AG10803 (cell line): Measurements from ENCODE around the gene RHOBTB3.
"Not testable (repeated sequence)": the region's sequence is repeated elsewhere in the genome, so short reads cannot be mapped to it uniquely, and the experiment has no call there.

ENCODE experiments used
- DNase-seq: peaks from one replicate; pipeline ENCODE4 v3.0.0; 2010; ENCODE audit warnings: low read depth
- H3K4me3 ChIP-seq: 2 replicates; pipeline ENCODE4 v1.5.1; 2011; ENCODE audit warnings: mild to moderate bottlenecking, low read length, control low read depth
- TF ChIP-seq, protein P1 (sequence below): conservative IDR thresholded peaks from 2 replicates; pipeline ENCODE4 v1.5.1; 2011; ENCODE audit warnings: mild to moderate bottlenecking, low read length, control low read depth, inconsistent platforms

Gene RHOBTB3

DNA sequence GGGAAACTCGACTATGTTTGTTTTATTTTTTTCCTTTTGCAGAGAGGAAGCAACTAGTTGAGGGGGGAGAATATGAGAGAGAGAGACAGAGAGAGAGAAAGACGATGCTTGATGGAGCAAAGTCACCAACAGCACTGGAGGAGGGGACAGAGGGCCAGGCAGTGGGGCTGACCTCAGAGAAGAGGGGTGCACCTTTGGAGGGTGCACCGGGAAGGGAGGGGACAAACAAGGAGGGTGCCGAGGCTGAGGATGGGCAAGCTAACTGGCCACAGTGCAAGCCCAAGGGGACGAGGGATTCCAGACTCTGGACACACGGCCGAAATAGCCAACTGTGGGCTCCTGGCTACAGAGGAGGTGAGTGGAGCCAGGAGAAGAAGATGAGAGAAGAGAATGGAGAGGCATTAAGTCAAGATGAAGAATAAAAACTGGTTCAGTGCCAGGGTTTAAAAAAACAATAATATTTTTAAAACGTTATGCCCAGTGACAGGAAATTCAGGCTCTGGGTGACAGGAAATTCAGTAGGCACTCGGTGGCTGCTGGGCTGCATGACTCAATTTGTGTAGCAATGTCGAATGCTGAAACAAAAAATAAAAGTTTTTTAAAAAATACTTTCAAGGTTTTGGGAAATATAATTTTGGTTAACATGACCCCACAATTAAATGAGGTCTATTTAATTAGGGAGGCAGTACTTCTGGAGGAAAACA lies 104.7 kb downstream of the RHOBTB3 start:
- no peak for DNase-seq
- TF ChIP-seq, protein P1, sequence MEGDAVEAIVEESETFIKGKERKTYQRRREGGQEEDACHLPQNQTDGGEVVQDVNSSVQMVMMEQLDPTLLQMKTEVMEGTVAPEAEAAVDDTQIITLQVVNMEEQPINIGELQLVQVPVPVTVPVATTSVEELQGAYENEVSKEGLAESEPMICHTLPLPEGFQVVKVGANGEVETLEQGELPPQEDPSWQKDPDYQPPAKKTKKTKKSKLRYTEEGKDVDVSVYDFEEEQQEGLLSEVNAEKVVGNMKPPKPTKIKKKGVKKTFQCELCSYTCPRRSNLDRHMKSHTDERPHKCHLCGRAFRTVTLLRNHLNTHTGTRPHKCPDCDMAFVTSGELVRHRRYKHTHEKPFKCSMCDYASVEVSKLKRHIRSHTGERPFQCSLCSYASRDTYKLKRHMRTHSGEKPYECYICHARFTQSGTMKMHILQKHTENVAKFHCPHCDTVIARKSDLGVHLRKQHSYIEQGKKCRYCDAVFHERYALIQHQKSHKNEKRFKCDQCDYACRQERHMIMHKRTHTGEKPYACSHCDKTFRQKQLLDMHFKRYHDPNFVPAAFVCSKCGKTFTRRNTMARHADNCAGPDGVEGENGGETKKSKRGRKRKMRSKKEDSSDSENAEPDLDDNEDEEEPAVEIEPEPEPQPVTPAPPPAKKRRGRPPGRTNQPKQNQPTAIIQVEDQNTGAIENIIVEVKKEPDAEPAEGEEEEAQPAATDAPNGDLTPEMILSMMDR = no peak
- H3K4me3 ChIP-seq = peak overlapping the region; percentile 67

- TF ChIP-seq, protein P1 = no peak
- H3K4me3 ChIP-seq = no peak overlapping the region
- DNase-seq = peak; percentile 23
Observed at GRCh38 chr5:95836544-95836943, 105.4 kb downstream of the RHOBTB3 start.

DNA sequence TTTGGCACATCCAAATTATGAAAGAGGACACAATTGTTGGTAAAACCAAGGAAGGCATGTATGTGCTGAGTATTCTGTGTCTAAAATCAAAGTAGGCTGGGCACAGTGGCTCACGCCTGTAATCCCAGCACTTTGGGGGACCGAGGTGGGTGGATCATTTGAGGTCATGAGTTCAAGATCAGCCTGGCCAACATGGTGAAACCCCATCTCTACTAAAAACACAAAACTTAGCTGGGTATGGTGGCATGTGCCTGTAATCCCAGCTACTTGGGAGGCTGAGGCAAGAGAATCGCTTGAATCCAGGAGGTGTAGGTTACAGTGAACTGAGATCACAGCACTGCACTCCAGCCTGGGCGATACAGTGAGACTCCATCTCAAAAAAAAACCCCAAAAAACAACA lies 105.8 kb downstream of the RHOBTB3 start:
- H3K4me3 ChIP-seq, DNase-seq: not testable (repeated sequence)

DNA sequence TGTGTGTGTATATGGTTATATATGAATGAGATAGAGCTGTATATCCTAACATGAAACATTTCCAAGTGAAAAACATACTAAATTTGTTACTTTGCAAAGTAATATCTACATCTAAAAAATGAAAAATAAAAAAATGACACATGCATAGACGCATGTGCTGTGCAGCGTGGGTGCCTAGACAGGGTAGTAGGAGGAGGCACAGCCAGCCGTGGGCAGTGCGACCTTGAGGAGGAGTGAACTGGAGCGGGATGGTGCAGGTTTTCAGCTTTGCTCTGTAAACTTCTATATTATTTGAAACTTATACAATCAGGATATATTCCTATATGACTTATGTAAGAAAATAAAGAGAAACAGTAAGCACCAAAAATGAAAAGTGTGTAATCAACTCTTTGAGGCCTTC lies 106.4 kb downstream of the RHOBTB3 start:
- DNase-seq = no peak
- H3K4me3 ChIP-seq = no peak overlapping the region
- TF ChIP-seq, protein P1 = no peak

- TF ChIP-seq, protein P1 = no peak
- H3K4me3 ChIP-seq = no peak overlapping the region
- no peak for DNase-seq
Observed at GRCh38 chr5:95838001-95838520, 106.9 kb downstream of the RHOBTB3 start.

DNA sequence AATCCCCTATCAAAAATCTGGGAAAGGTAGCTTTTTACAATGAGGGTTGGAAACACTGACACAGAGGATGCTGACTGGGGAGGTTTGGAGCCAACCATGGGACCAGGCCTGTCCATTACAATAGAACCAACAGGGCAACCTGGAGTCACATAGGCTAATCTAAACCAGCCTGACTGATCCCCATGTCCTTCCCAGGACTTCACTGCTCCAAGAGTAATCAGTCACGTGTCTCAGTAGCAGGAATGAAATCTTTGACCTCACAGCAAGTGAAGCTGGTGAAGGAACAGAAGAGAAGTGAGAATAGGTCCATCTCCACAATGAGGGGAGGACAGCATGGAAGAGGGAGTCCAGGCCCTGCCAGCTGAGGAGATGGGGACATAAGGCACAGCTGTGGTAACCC lies 107.4 kb downstream of the RHOBTB3 start:
- no peak for DNase-seq
- H3K4me3 ChIP-seq = no peak overlapping the region
- TF ChIP-seq, protein P1 = no peak

GRCh38 chr5:95839658-95840057 lies 108.5 kb downstream of the RHOBTB3 start:
- DNase-seq = no peak
- TF ChIP-seq, protein P1 = no peak

More at GRCh38 chr5:95839658-95840057, 108.5 kb downstream of the RHOBTB3 start:
- H3K4me3 ChIP-seq = no peak overlapping the region
